ENCODE measurements around the gene MAGI2.

- TF ChIP-seq POLR2A (IDR thresholded peaks at IDR 0.05), result no peak
- no peak for TF ChIP-seq POLR2AphosphoS5 (IDR thresholded peaks at IDR 0.05; ENCODE audit: insufficient read depth in 1 of 2, low read depth in 1 of 2)
- no peak for TF ChIP-seq CTCF (IDR thresholded peaks at IDR 0.05)
Observed at GRCh38 chr7:79405368-79405767, 48.1 kb downstream of the MAGI2 start.
